Testis (tissue), 3 donors: ENCODE data around the gene KIF1A. TPM values are rescaled to one million over a fixed set of nuclear protein-coding genes. Genes with fewer than 3 reads are reported as not detected.

Source experiments
- DNase-seq: peaks from one replicate; pipeline ENCODE4 v3.0.0-alpha.2; 2019
- H3K27ac ChIP-seq, 2 donors: fragments of 200-600 bp; sonication (generic); one replicate each; pipeline ENCODE4 v1.5.1; 2019
- H3K27me3 ChIP-seq: fragments of 200-600 bp; sonication (generic); one replicate; pipeline ENCODE4 v1.5.1; 2019
- H3K36me3 ChIP-seq: fragments of 200-600 bp; sonication (generic); one replicate; pipeline ENCODE4 v1.5.1; 2017; ENCODE audit warnings: low read depth; ENCODE audit errors: missing control alignments
- H3K4me1 ChIP-seq: fragments of 200-600 bp; sonication (generic); one replicate; pipeline ENCODE4 v1.5.1; 2019
- H3K4me3 ChIP-seq, 2 donors: fragments of 200-600 bp; sonication (generic); one replicate each; pipeline ENCODE4 v1.5.1; 2017 to 2019
- H3K9me3 ChIP-seq: fragments of 200-600 bp; sonication (generic); one replicate; pipeline ENCODE4 v1.5.1; 2017
- POLR2A ChIP-seq: fragments of 450-650 bp; IDR thresholded peaks from one replicate; pipeline ENCODE4 v1.6.1; 2017; ENCODE audit warnings: antibody characterized with exemption, mild to moderate bottlenecking, moderate library complexity
- whole genome bisulfite sequencing, 2 donors: methylation state at CpG; one replicate each; pipeline ENCODE4 v1.1.5; 2018; 5-methylcytosine and 5-hydroxymethylcytosine counted together
- intact Hi-C: fragments of 100-400 bp; cut with DNase I; formaldehyde crosslinking; loops from one replicate; pipeline ENCODE4 v1.15.1; 2023; ENCODE audit warnings: low total_unique reads
- polyA plus RNA-seq: library from polyadenylated mRNA; stranded (reverse); fragments of 350-450 nt; fragmentation: Illumina TruSeq; extraction: RNeasy Lipid Tissue Mini Kit (QIAGEN cat#74804); gene quantifications from one replicate; pipeline ENCODE4 v1.2.3, GENCODE V29; 2014; ENCODE audit warnings: low read depth, low replicate concordance; ENCODE audit not compliant: insufficient read depth
- total RNA-seq, 2 donors: library from RNA; depleted of rRNA; stranded (reverse); fragments of >200 nt; gene quantifications; one replicate each; pipeline ENCODE4 v1.2.3, GENCODE V29; 2016
- TF ChIP-seq, protein P1 (sequence below), 3 experiments: fragments of 450-650 bp in 2 of 3; fragments of 200-600 bp in 1 of 3; sonication (generic) in 1 of 3; IDR thresholded peaks; one replicate each; pipeline ENCODE4 v1.5.1; 2016 to 2019; ENCODE audit warnings: antibody characterized with exemption in 3 of 3, mild to moderate bottlenecking in 2 of 3, moderate library complexity in 1 of 3

The KIF1A gene
- total and polyA plus RNA-seq, 3 donors from 2014 or later: 33.5 to 42.1 (median 37.0) TPM

- H3K27me3 ChIP-seq: no peaks in the 10 kb centered on the region
- H3K36me3 ChIP-seq: no peaks in the 10 kb centered on the region
- TF ChIP-seq, protein P1, sequence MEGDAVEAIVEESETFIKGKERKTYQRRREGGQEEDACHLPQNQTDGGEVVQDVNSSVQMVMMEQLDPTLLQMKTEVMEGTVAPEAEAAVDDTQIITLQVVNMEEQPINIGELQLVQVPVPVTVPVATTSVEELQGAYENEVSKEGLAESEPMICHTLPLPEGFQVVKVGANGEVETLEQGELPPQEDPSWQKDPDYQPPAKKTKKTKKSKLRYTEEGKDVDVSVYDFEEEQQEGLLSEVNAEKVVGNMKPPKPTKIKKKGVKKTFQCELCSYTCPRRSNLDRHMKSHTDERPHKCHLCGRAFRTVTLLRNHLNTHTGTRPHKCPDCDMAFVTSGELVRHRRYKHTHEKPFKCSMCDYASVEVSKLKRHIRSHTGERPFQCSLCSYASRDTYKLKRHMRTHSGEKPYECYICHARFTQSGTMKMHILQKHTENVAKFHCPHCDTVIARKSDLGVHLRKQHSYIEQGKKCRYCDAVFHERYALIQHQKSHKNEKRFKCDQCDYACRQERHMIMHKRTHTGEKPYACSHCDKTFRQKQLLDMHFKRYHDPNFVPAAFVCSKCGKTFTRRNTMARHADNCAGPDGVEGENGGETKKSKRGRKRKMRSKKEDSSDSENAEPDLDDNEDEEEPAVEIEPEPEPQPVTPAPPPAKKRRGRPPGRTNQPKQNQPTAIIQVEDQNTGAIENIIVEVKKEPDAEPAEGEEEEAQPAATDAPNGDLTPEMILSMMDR (IDR thresholded peaks at IDR 0.05): no peak
- TF ChIP-seq POLR2A: no peak
- intact Hi-C loops: no loop called here
- H3K4me1 ChIP-seq: no peaks in the 10 kb centered on the region
- DNase-seq: no peak
- H3K27ac ChIP-seq: no peak overlapping the region
- no peak overlapping the region for H3K4me3 ChIP-seq
- H3K9me3 ChIP-seq: no peaks in the 10 kb centered on the region
- WGBS, 2 donors: 71 to 80% methylated on average over 11 to 21 of the region's 23 CpGs
These were observed 105.0 kb downstream of the KIF1A start for GRCh38 chr2:240714747-240715725.

DNA sequence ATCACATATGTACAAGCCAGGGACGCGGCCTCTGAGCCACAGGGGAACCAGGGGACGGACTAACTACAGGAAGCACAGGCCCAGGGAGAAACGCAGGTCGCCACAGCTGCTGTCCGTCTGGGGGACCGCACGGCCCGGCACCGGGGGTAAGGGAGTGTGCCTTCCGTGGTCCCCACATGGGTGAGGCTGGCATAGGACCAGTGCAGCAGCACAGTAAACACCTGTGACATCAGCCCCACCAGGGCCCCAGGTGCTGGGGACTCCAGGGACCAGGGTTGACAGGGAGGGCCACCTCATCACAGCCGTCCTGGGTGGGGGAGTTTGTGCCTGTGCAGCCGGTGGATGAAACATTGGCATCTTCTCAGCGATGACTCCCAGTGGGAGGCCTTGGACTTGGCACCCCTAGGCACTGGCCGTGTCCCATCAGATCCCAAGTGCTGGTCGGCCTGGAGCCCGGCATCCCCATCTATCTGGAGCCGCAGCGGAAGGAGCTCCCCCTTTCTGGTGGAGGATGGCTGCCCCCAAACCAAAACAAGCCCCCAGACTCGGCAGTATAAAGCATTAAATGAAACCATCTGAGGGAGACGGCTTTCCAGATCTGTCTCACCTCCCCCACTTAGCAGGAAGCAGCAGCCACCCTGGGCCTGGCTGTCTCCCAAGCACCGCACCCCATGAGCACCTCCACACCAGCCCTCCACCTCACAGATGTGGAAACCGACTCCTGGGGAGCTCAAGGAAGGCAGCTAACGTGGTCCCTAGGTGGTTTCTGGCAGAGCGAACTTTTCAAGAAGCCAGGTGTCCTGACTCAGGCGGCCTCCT, 105.9 kb downstream of the KIF1A start:
- intact Hi-C loops: no loop called here
- Histone ChIP-seq H3K27ac (no peak overlapping the region), H3K36me3 (no peaks in the 10 kb centered on the region), H3K27me3 (no peaks in the 10 kb centered on the region), H3K4me3 (no peak overlapping the region), H3K4me1 (no peaks in the 10 kb centered on the region), H3K9me3 (no peaks in the 10 kb centered on the region)
- DNase-seq: no peak
- TF ChIP-seq POLR2A: no peak
- TF ChIP-seq, protein P1 (IDR thresholded peaks at IDR 0.05): no peak
- WGBS, 2 donors: 76 to 77% methylated on average over 6 to 25 of the region's 26 CpGs

GRCh38 chr2:240713071-240713927, 106.7 kb downstream of the KIF1A start:
- TF ChIP-seq, protein P1 (IDR thresholded peaks at IDR 0.05): no peak
- no peak for TF ChIP-seq POLR2A

GRCh38 chr2:240712121-240712520, 107.9 kb downstream of the KIF1A start:
- 84 to 87% methylated on average over 4 to 9 of the region's 9 CpGs for WGBS, 2 donors
- no peak for DNase-seq
- TF ChIP-seq, protein P1 (IDR thresholded peaks at IDR 0.05): no peak
- TF ChIP-seq POLR2A: no peak
- H3K36me3 ChIP-seq: no peaks in the 10 kb centered on the region
- no peak overlapping the region for H3K27ac ChIP-seq
- H3K9me3 ChIP-seq: no peaks in the 10 kb centered on the region
- H3K4me3 ChIP-seq: no peak overlapping the region
- H3K27me3 ChIP-seq: no peaks in the 10 kb centered on the region
- H3K4me1 ChIP-seq: no peaks in the 10 kb centered on the region
- intact Hi-C loops: no loop called here

More at GRCh38 chr2:240713071-240713927, 106.7 kb downstream of the KIF1A start:
- Histone ChIP-seq H3K4me3 (no peak overlapping the region), H3K9me3 (no peaks in the 10 kb centered on the region), H3K27ac (no peak overlapping the region), H3K36me3 (no peaks in the 10 kb centered on the region), H3K4me1 (no peaks in the 10 kb centered on the region), H3K27me3 (no peaks in the 10 kb centered on the region)
- no peak for DNase-seq
- intact Hi-C loops: no loop called here
- WGBS, 2 donors: 88 to 91% methylated on average over 10 to 25 of the region's 25 CpGs
